Breast epithelium (tissue), 4 donors: ENCODE results near the gene DOCK10. TPM values are rescaled to one million over a fixed set of nuclear protein-coding genes. Genes with fewer than 3 reads are reported as not detected.
A peak's percentile ranks its signal among the peaks of the same experiment; 100 is the strongest.

Experiments
- DNase-seq, 2 donors: peaks; one replicate each; pipeline ENCODE4 v3.0.0-alpha.2; 2019; ENCODE audit warnings: low spot score in 2 of 2
- H3K27ac ChIP-seq, 2 donors: fragments of 200-600 bp; sonication (generic) in 1 of 2; one replicate each; pipeline ENCODE4 v1.5.1; 2016 to 2019; ENCODE audit warnings: mild to moderate bottlenecking in 1 of 2
- H3K27me3 ChIP-seq, 2 donors: fragments of 200-600 bp; sonication (generic) in 1 of 2; one replicate each; pipeline versions ENCODE4 v1.5.1 to v1.6.0; 2017 to 2019; ENCODE audit warnings: control low read depth in 1 of 2, mild to moderate bottlenecking in 1 of 2
- H3K36me3 ChIP-seq: fragments of 200-600 bp; one replicate; pipeline ENCODE4 v1.5.1; 2019
- H3K4me1 ChIP-seq, 2 donors: fragments of 200-600 bp; sonication (generic); one replicate each; pipeline ENCODE4 v1.5.1; 2016 to 2019; ENCODE audit warnings: control low read depth in 1 of 2
- H3K4me3 ChIP-seq, 3 donors: fragments of 200-600 bp; sonication (generic); 1 replicate in 2 of 3; 2 replicates in 1 of 3; pipeline ENCODE4 v1.5.1; 2016 to 2019; ENCODE audit warnings: mild to moderate bottlenecking in 3 of 3, moderate library complexity in 2 of 3
- H3K9me3 ChIP-seq, 2 donors: fragments of 200-600 bp; sonication (generic) in 1 of 2; one replicate each; pipeline ENCODE4 v1.5.1; 2016 to 2019; ENCODE audit warnings: control low read depth in 1 of 2
- CTCF ChIP-seq, 3 donors: fragments of 450-650 bp; IDR thresholded peaks; one replicate each; pipeline ENCODE4 v1.5.1; 2016 to 2017; ENCODE audit warnings: antibody characterized with exemption in 3 of 3, mild to moderate bottlenecking in 3 of 3, moderate library complexity in 3 of 3
- POLR2A ChIP-seq: fragments of 450-650 bp; IDR thresholded peaks from one replicate; pipeline ENCODE4 v1.6.1; 2016; ENCODE audit warnings: antibody characterized with exemption, mild to moderate bottlenecking, moderate library complexity
- POLR2AphosphoS5 ChIP-seq, 3 donors: sonication (generic); formaldehyde crosslinking; IDR thresholded peaks; one replicate each; pipeline ENCODE4 v1.6.1; 2017; ENCODE audit warnings: antibody characterized with exemption in 3 of 3
- intact Hi-C: fragments of 100-400 bp; cut with DNase I; formaldehyde crosslinking; loops from one replicate; pipeline ENCODE4 v1.15.1; 2023; ENCODE audit warnings: low total_unique reads
- total RNA-seq, 3 donors: library from RNA; depleted of rRNA; stranded (reverse); fragments of >200 nt; gene quantifications; one replicate each; pipeline ENCODE4 v1.1.0, GENCODE V29; 2016

DOCK10 gene
- total RNA-seq, 3 donors from 2014 or later: 13.8 to 23.9 (median 15.4) TPM

GRCh38 chr2:224892574-224893204 lies 149.6 kb downstream of the DOCK10 start:
- intact Hi-C loops: no loop called here
- Histone ChIP-seq H3K4me1 (no peaks in the 10 kb centered on the region), H3K27me3 (no peaks in the 10 kb centered on the region), H3K27ac (peak overlapping the region in 1 of 2 donors; percentile 29), H3K9me3 (no peaks in the 10 kb centered on the region), H3K36me3 (no peaks in the 10 kb centered on the region), H3K4me3 (no peak overlapping the region)
- TF ChIP-seq CTCF (IDR thresholded peaks at IDR 0.05): no peak
- no peak for TF ChIP-seq POLR2A
- TF ChIP-seq POLR2AphosphoS5 (IDR thresholded peaks at IDR 0.05): no peak
- DNase-seq: no peak

GRCh38 chr2:224890372-224890771 lies 151.9 kb downstream of the DOCK10 start:
- TF ChIP-seq POLR2AphosphoS5 (IDR thresholded peaks at IDR 0.05) (no peak), CTCF (IDR thresholded peaks at IDR 0.05) (no peak)

GRCh38 chr2:224887141-224887540 lies 155.1 kb downstream of the DOCK10 start:
- Histone ChIP-seq H3K27ac (no peak overlapping the region), H3K4me1 (no peaks in the 10 kb centered on the region), H3K9me3 (no peaks in the 10 kb centered on the region), H3K4me3 (no peak overlapping the region), H3K27me3 (no peaks in the 10 kb centered on the region), H3K36me3 (no peaks in the 10 kb centered on the region)
- intact Hi-C loops: no loop called here
- no peak for TF ChIP-seq CTCF (IDR thresholded peaks at IDR 0.05)
- DNase-seq: no peak

More at GRCh38 chr2:224890372-224890771, 151.9 kb downstream of the DOCK10 start:
- no peak for DNase-seq
- intact Hi-C loops: no loop called here
- H3K4me3 ChIP-seq: no peak overlapping the region
- no peaks in the 10 kb centered on the region for H3K27me3 ChIP-seq
- no peak overlapping the region for H3K27ac ChIP-seq
- H3K36me3 ChIP-seq: no peaks in the 10 kb centered on the region
- no peaks in the 10 kb centered on the region for H3K9me3 ChIP-seq
- no peaks in the 10 kb centered on the region for H3K4me1 ChIP-seq

GRCh38 chr2:224885836-224886547 lies 156.3 kb downstream of the DOCK10 start:
- intact Hi-C loops: no loop called here
- no peaks in the 10 kb centered on the region for H3K9me3 ChIP-seq
- no peaks in the 10 kb centered on the region for H3K27me3 ChIP-seq
- H3K4me3 ChIP-seq: no peak overlapping the region
- no peaks in the 10 kb centered on the region for H3K36me3 ChIP-seq
- TF ChIP-seq POLR2A (no peak), POLR2AphosphoS5 (IDR thresholded peaks at IDR 0.05) (no peak), CTCF (IDR thresholded peaks at IDR 0.05) (no peak)
- no peak for DNase-seq
- H3K27ac ChIP-seq: no peak overlapping the region
- H3K4me1 ChIP-seq: no peaks in the 10 kb centered on the region

GRCh38 chr2:224885291-224885690 lies 157.0 kb downstream of the DOCK10 start:
- no peak overlapping the region for H3K4me3 ChIP-seq
- no peaks in the 10 kb centered on the region for H3K27me3 ChIP-seq
- intact Hi-C loops: no loop called here
- no peaks in the 10 kb centered on the region for H3K9me3 ChIP-seq
- no peaks in the 10 kb centered on the region for H3K36me3 ChIP-seq
- H3K4me1 ChIP-seq: no peaks in the 10 kb centered on the region
- TF ChIP-seq CTCF (IDR thresholded peaks at IDR 0.05): no peak
- no peak for TF ChIP-seq POLR2AphosphoS5 (IDR thresholded peaks at IDR 0.05)
- TF ChIP-seq POLR2A: no peak
- DNase-seq: no peak
- H3K27ac ChIP-seq: no peak overlapping the region
